GM12878 (cell line): ENCODE results near the gene JAG1. TPM values are rescaled to one million over a fixed set of nuclear protein-coding genes. Genes with fewer than 3 reads are reported as not detected.

Experiments
- BRCA1 ChIP-seq: IDR thresholded peaks from 2 replicates; pipeline ENCODE4 v1.6.1; 2011; ENCODE audit warnings: low read depth, low read length, improper control_type of control experiment
- CTCF ChIP-seq, 3 experiments: IDR thresholded peaks in 2 of 3; conservative IDR thresholded peaks in 1 of 3; 2 replicates each; pipeline ENCODE4 v1.5.1; 2011; ENCODE audit warnings: low read depth in 3 of 3, low read length in 3 of 3, mild to moderate bottlenecking in 3 of 3, control low read depth in 2 of 3, moderate library complexity in 2 of 3, inconsistent platforms in 1 of 3, mixed read lengths in 1 of 3; ENCODE audit not compliant: control insufficient read depth in 2 of 3, insufficient read depth in 1 of 3; ENCODE audit errors: extremely low read depth in 1 of 3
- FOS ChIP-seq: IDR thresholded peaks from 3 replicates; pipeline ENCODE4 v1.6.1; 2011; ENCODE audit warnings: borderline replicate concordance; ENCODE audit not compliant: insufficient read length; ENCODE audit errors: extremely low read depth
- SPI1 ChIP-seq: IDR thresholded peaks from 2 replicates; pipeline ENCODE4 v1.6.1; 2011; ENCODE audit warnings: low read depth, mild to moderate bottlenecking, low read length, moderate library complexity, borderline replicate concordance; ENCODE audit not compliant: insufficient read depth
- USF2 ChIP-seq: IDR thresholded peaks from 2 replicates; pipeline ENCODE4 v1.6.1; 2011; ENCODE audit warnings: low read depth, low read length, improper control_type of control experiment, borderline replicate concordance
- ZNF687 ChIP-seq: fragments of 450-650 bp; IDR thresholded peaks from 2 replicates; pipeline ENCODE4 v1.6.1; 2017; ENCODE audit warnings: mild to moderate bottlenecking, moderate library complexity
- polyA plus RNA-seq, 11 experiments: library from polyadenylated mRNA; depleted of rRNA in 4 of 11; unstranded in 6 of 11; stranded (reverse) in 5 of 11; fragments of >200 nt; fragmentation: Nextera tagmentation in 4 of 11; fragmentation: Illumina TruSeq in 1 of 11; extraction: Ambion mirVana in 4 of 11; extraction: Trizol in 1 of 11; gene quantifications; 1 replicate in 1 of 11; 2 replicates in 10 of 11; pipeline versions ENCODE4 v1.2.1 to v1.2.3, GENCODE V29; 2011 to 2016; ENCODE audit warnings: inconsistent platforms in 2 of 11, missing spikeins in 2 of 11, low read depth in 1 of 11
- total RNA-seq, 4 experiments: library from RNA; depleted of rRNA in 3 of 4; stranded (reverse); fragments of >200 nt in 3 of 4; fragmentation: Illumina TruSeq in 1 of 4; extraction: Trizol in 1 of 4; gene quantifications; 2 replicates each; pipeline versions ENCODE4 v1.2.1 to v1.2.3, GENCODE V29; 2013 to 2021

The JAG1 gene
- total and polyA plus RNA-seq, 10 of the 15 experiments (the other 5 are each of a cell fraction or from before 2014, with no cell fraction given): 0.66 to 6.9 (median 1.8) TPM

GRCh38 chr20:10670501-10671220 is 3.1 kb downstream of the JAG1 start (continued):
- no peak for TF ChIP-seq USF2
- TF ChIP-seq FOS: no peak
- no peak for TF ChIP-seq BRCA1
- TF ChIP-seq CTCF (IDR thresholded peaks at IDR 0.05 in 2 of 3, conservative IDR thresholded peaks at IDR 0.05 in 1 of 3; ENCODE audit: control insufficient read depth in 2 of 3, extremely low read depth in 1 of 3, insufficient read depth in 1 of 3, low read depth in 3 of 3, low read length in 3 of 3): no peak
- no peak for TF ChIP-seq SPI1
- no peak for TF ChIP-seq ZNF687
